Fibroblast of villous mesenchyme (primary cell): Measurements from ENCODE around the gene BMAL2. TPM values are rescaled to one million over a fixed set of nuclear protein-coding genes. Genes with fewer than 3 reads are reported as not detected.

Source experiments
- DNase-seq: peaks from one replicate; pipeline ENCODE4 v3.0.0-alpha.2; 2010; ENCODE audit warnings: low read depth
- H3K4me3 ChIP-seq: 2 replicates; pipeline ENCODE4 v1.5.1; 2011; ENCODE audit warnings: low read depth, mild to moderate bottlenecking, low read length
- total RNA-seq: library from RNA; depleted of rRNA; stranded (reverse); fragments of >200 nt; gene quantifications from 2 replicates; pipeline ENCODE4 v1.2.3, GENCODE V29; 2012
- TF ChIP-seq, protein P1 (sequence below): IDR thresholded peaks from 2 replicates; pipeline ENCODE4 v1.5.1; 2012; ENCODE audit warnings: low read depth, mild to moderate bottlenecking, low read length; ENCODE audit not compliant: insufficient read depth

Gene BMAL2
- total RNA-seq, 1 donor, result 21.6 TPM

GRCh38 chr12:27304856-27305255 lies 27.8 kb upstream of the BMAL2 start:
- no peak for DNase-seq
- no peak overlapping the region for H3K4me3 ChIP-seq
- TF ChIP-seq, protein P1, sequence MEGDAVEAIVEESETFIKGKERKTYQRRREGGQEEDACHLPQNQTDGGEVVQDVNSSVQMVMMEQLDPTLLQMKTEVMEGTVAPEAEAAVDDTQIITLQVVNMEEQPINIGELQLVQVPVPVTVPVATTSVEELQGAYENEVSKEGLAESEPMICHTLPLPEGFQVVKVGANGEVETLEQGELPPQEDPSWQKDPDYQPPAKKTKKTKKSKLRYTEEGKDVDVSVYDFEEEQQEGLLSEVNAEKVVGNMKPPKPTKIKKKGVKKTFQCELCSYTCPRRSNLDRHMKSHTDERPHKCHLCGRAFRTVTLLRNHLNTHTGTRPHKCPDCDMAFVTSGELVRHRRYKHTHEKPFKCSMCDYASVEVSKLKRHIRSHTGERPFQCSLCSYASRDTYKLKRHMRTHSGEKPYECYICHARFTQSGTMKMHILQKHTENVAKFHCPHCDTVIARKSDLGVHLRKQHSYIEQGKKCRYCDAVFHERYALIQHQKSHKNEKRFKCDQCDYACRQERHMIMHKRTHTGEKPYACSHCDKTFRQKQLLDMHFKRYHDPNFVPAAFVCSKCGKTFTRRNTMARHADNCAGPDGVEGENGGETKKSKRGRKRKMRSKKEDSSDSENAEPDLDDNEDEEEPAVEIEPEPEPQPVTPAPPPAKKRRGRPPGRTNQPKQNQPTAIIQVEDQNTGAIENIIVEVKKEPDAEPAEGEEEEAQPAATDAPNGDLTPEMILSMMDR, result no peak

DNA sequence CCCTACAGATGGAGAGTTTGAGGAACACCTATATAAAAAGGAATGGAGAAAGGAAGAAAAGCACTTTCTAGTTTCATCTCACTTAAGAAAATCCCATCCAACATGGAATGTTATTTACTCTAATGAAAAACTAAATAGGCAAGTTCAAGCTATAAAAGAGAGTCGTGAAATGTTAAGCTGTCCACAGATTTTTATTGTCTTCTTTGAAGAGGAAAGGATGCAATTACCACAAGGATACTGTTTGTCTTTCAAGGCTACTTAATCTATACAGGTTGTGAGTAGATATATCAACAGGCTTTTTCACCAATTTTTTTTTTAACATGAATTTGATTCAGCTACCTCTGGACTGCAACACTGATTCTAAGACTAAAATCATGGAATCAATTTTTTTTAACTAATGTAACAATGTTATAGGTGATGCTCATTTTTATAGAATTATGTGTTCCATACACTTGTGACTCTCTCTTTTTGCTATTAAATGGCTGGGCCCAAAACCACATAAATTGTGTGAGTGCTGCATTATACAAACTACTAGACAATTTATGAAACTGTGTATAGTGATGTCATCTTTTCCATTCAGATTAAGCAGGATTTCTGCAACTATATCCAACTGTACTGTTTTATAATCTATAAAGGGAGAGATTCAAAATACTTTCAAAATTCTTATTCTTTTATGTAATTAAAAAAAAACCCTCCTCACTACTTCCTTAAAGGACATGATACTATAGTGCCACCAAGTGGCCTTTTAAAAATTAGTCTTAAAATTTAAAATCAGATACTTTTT lies 26.8 kb upstream of the BMAL2 start:
- TF ChIP-seq, protein P1, result peak; percentile 40
- no peak overlapping the region for H3K4me3 ChIP-seq
- DNase-seq, result peak; percentile 73

GRCh38 chr12:27309293-27309994 lies 23.2 kb upstream of the BMAL2 start:
- TF ChIP-seq, protein P1, result no peak
- H3K4me3 ChIP-seq, result no peak overlapping the region
- DNase-seq, result no peak

DNA sequence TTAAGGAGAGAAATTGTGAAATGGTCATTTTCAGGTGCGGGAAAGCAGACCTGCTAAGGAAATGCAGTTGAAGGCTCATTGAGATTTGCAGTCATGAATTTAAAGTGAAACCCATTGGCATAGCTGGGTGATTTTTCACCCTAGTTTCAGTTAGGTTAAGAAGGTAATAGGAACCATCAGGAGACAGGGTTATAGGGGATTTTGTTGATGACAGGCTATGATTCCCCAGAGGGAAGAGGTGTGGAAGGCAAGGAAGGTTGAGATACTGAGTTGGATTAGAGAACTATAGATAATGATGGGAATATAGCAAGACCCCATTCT lies 22.7 kb upstream of the BMAL2 start:
- TF ChIP-seq, protein P1, result no peak
- no peak overlapping the region for H3K4me3 ChIP-seq
- no peak for DNase-seq

- no peak overlapping the region for H3K4me3 ChIP-seq
- no peak for DNase-seq
- TF ChIP-seq, protein P1, result no peak
Observed at GRCh38 chr12:27316947-27317346, 15.7 kb upstream of the BMAL2 start.

DNA sequence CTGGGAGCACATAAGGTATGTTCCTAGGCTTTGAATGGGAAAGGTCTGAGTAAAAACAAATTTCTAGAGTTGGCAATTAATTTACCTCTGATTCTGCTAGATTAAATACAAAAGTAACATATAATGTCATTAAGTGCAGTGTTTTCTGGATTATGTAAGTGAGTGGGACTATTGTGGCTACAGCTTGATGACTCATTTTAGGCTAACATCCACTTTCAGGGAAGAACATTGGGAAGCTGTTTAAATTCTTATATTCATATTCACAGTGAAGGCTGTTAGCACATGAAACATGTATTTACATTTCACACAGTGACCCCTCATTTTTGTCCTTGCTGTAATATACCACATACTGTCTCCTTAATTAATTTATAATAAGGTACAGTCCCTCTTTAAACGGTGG lies 13.2 kb upstream of the BMAL2 start:
- DNase-seq, result peak; percentile 85
- H3K4me3 ChIP-seq, result no peak overlapping the region
- TF ChIP-seq, protein P1, result no peak
